Uterus (tissue), 4 donors: ENCODE measurements around the gene DMAC2. TPM values are rescaled to one million over a fixed set of nuclear protein-coding genes. Genes with fewer than 3 reads are reported as not detected.
"Not testable (repeated sequence)": the region's sequence is repeated elsewhere in the genome, so short reads cannot be mapped to it uniquely, and the experiment has no call there.

Experiments used
- DNase-seq, 2 donors: peaks; one replicate each; pipeline ENCODE4 v3.0.0-alpha.2; 2019 to 2020
- H3K27ac ChIP-seq, 2 donors: fragments of 200-600 bp; sonication (generic); 1 replicate in 1 of 2; 2 replicates in 1 of 2; pipeline ENCODE4 v1.5.1; 2016 to 2018
- H3K27me3 ChIP-seq, 2 donors: fragments of 200-600 bp; sonication (generic); one replicate each; pipeline ENCODE4 v1.5.1; 2018 to 2019; ENCODE audit warnings: control low read depth in 1 of 2
- H3K36me3 ChIP-seq, 2 donors: fragments of 200-600 bp; sonication (generic); one replicate each; pipeline ENCODE4 v1.5.1; 2019; ENCODE audit warnings: control low read depth in 1 of 2
- H3K4me1 ChIP-seq, 2 donors: fragments of 200-600 bp; sonication (generic); one replicate each; pipeline ENCODE4 v1.5.1; 2018 to 2019; ENCODE audit warnings: control low read depth in 1 of 2
- H3K4me3 ChIP-seq, 2 donors: fragments of 200-600 bp; sonication (generic); 1 replicate in 1 of 2; 2 replicates in 1 of 2; pipeline ENCODE4 v1.5.1; 2018 to 2019; ENCODE audit warnings: mild to moderate bottlenecking in 1 of 2
- H3K9me3 ChIP-seq, 2 donors: fragments of 200-600 bp; sonication (generic); one replicate each; pipeline ENCODE4 v1.5.1; 2019; ENCODE audit warnings: control low read depth in 1 of 2
- POLR2A ChIP-seq, 2 donors: fragments of 450-650 bp; IDR thresholded peaks; one replicate each; pipeline ENCODE4 v1.6.1; 2016; ENCODE audit warnings: antibody characterized with exemption in 2 of 2, mild to moderate bottlenecking in 1 of 2, moderate library complexity in 1 of 2
- intact Hi-C: fragments of 100-400 bp; cut with DNase I; formaldehyde crosslinking; loops from one replicate; pipeline ENCODE4 v1.15.1; 2023; ENCODE audit warnings: low total_unique reads
- total RNA-seq, 4 donors: library from RNA; depleted of rRNA in 3 of 4; stranded (reverse); fragments of >200 nt in 3 of 4; gene quantifications; one replicate each; pipeline versions ENCODE4 v1.1.0 to v1.2.4, GENCODE V29; 2014 to 2023
- TF ChIP-seq, protein P1 (sequence below), 4 experiments: fragments of 200-600 bp in 2 of 4; fragments of 450-650 bp in 2 of 4; sonication (generic) in 2 of 4; IDR thresholded peaks; one replicate each; pipeline ENCODE4 v1.5.1; 2016 to 2019; ENCODE audit warnings: antibody characterized with exemption in 4 of 4, mild to moderate bottlenecking in 2 of 4, moderate library complexity in 1 of 4
- donor health status: DM: yes; HTN: yes; CAD: no.

Gene DMAC2
- 10 to 100 TPM; 25.8 to 89.4 (median 32.9) TPM for total RNA-seq

DNA sequence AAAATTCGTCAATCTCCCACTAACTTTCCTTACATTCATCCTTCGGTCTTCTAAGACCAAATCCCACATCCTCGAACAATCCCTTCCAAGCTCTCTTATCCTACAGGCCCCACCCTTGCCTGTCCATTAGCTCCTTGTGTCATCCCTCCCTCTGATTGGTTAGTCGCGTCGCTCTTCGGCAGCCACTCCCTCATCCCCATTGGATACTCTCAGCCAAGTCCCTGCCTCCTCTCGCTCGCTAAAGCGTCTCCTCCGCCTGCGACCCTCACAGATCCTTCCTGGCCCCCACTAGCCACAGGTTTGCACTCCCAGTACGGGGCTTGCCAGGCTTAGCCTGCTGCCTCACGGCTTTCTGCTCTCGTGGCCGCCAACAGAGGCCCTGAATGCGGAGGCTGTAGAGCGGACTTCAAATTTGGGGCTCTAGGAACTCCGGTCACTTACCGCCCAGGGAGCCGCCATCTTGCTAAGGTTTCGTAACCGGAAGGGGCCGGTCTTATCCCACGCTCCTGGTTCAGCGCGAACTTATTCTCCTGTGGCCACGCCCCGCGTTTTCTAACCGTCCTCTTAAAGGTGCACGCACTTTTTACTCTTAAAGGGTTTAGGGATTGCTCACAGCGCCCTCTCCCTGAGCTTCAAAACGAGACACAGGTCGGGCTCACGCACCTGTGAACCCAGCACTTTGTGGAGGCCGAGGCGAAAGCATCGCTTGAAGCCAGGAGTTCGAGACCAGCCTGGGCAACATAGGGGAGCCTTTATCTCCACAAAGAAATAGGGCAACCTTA, at the start of gene DMAC2:
Gene DMAC2, minus strand, starts transcription at position 472 of the 782 bp plus-strand sequence. Its CDS starts 13 bp downstream, at position 459.
- intact Hi-C loops = no loop called here
- H3K36me3 ChIP-seq = no peaks in the 10 kb centered on the region
- peak; percentile 30 to 63 for TF ChIP-seq POLR2A (IDR thresholded peaks at IDR 0.05)
- TF ChIP-seq, protein P1, sequence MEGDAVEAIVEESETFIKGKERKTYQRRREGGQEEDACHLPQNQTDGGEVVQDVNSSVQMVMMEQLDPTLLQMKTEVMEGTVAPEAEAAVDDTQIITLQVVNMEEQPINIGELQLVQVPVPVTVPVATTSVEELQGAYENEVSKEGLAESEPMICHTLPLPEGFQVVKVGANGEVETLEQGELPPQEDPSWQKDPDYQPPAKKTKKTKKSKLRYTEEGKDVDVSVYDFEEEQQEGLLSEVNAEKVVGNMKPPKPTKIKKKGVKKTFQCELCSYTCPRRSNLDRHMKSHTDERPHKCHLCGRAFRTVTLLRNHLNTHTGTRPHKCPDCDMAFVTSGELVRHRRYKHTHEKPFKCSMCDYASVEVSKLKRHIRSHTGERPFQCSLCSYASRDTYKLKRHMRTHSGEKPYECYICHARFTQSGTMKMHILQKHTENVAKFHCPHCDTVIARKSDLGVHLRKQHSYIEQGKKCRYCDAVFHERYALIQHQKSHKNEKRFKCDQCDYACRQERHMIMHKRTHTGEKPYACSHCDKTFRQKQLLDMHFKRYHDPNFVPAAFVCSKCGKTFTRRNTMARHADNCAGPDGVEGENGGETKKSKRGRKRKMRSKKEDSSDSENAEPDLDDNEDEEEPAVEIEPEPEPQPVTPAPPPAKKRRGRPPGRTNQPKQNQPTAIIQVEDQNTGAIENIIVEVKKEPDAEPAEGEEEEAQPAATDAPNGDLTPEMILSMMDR (IDR thresholded peaks at IDR 0.05) = peak; percentile 45 to 64 (median 50)

DNA sequence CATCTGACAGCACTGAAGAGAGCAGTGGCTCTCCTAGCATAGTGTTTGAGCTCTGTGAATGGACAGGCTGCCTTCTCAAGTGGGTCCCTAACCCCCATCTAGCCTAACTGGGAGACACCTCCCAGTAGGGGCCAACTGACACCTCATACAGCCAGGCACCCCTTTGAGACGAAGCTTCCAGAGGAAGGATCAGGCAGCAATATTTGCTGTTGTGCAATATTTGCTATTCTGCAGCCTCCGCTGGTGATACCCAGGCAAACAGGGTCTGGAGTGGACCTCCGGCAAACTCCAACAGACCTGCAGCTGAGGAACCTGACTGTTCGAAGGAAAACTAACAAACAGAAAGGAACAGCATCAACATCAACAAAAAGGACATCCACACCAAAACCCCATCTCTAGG, 47.2 kb upstream of the DMAC2 start:
- H3K27ac ChIP-seq, DNase-seq, H3K9me3 ChIP-seq, H3K36me3 ChIP-seq, H3K4me3 ChIP-seq, H3K4me1 ChIP-seq, intact Hi-C loops, H3K27me3 ChIP-seq: not testable (repeated sequence)

More for the DNA sequence above, at the start of gene DMAC2:
- Histone ChIP-seq H3K9me3 (no peaks in the 10 kb centered on the region), H3K27me3 (no peaks in the 10 kb centered on the region), H3K4me1 (no peaks in the 10 kb centered on the region), H3K4me3 (peak within 1 kb of the TSS; percentile 81), H3K27ac (peak within 1 kb of the TSS; percentile 91 to 97)
- peak; percentile 95 to 98 for DNase-seq

DNA sequence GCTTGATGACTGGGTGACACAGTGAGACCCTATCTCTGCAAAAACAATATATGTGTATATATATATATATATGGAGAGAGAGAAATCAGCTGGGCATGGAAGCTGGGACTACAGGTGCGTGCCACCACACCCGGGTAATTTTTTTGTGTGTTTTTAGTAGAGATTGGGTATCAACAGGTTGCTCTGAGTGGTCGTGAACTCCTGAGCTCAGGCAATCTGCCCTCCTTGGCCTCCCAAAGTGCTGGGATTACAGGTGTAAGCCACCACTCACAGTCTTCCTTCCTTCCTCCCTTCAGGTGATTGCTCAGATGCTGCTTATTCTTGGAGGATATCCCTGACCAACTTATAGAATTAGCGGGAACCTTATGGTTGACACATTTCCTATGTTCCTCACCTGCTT, 45.1 kb upstream of the DMAC2 start:
- Histone ChIP-seq H3K9me3 (no peaks in the 10 kb centered on the region), H3K36me3 (no peaks in the 10 kb centered on the region), H3K4me1 (no peaks in the 10 kb centered on the region), H3K27ac (no peak overlapping the region), H3K27me3 (no peaks in the 10 kb centered on the region), H3K4me3 (no peak overlapping the region)
- no peak for TF ChIP-seq POLR2A (IDR thresholded peaks at IDR 0.05)
- TF ChIP-seq, protein P1 (IDR thresholded peaks at IDR 0.05) = no peak
- intact Hi-C loops = no loop called here
- DNase-seq = no peak

DNA sequence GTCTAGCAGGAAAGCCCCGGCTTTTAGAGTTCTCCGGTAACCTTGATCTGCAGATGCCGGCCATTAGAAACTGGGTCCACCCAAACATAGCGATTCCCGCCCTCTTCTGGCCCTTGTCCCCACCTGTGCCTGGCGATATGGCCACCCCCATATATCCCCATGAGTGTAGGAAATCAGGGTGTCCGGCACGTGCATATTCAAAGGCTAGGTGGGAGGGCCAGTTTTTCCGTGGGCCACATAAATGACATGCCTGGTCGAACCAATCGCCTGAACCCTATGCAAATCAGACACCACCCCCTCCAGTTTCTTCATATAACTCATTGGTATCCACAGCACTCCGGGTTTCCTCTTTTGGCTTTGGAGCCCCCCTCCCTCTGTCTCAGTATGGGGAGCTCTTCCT, 40.6 kb upstream of the DMAC2 start:
- DNase-seq = no peak
- Histone ChIP-seq H3K36me3 (no peaks in the 10 kb centered on the region), H3K27me3 (no peaks in the 10 kb centered on the region), H3K4me3 (no peak overlapping the region), H3K9me3 (no peaks in the 10 kb centered on the region), H3K27ac (peak overlapping the region; percentile 25 to 71), H3K4me1 (no peaks in the 10 kb centered on the region)
- intact Hi-C loops = no loop called here
- TF ChIP-seq POLR2A (IDR thresholded peaks at IDR 0.05) = no peak
- TF ChIP-seq, protein P1 (IDR thresholded peaks at IDR 0.05) = no peak

DNA sequence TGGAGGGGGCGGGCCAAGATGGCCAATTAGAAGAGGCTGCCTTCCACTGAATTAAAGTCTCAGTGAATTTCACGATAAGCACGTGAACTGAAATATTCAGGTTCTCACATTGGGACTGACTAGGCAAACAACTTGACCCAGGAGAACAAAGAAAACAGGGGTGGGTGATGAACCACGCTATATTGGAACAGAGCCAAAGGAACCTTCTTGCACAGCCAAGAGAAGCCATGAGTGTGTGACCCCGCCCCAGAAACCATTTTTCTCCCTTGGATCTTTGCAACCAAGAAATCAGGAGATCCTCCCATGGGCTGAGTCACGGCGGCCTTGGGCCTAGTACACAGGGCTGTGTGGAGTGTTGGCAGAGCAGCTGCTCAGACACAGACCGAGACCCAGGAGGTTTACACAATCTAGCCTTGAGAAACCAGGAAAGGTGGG, 40.1 kb upstream of the DMAC2 start:
- Histone ChIP-seq H3K27me3 (no peaks in the 10 kb centered on the region), H3K36me3 (no peaks in the 10 kb centered on the region), H3K4me3 (no peak overlapping the region), H3K4me1 (no peaks in the 10 kb centered on the region), H3K9me3 (no peaks in the 10 kb centered on the region), H3K27ac (peak overlapping the region; percentile 25 to 71)
- TF ChIP-seq, protein P1 (IDR thresholded peaks at IDR 0.05) = no peak
- no peak for TF ChIP-seq POLR2A (IDR thresholded peaks at IDR 0.05)
- intact Hi-C loops = no loop called here
- peak in 1 of 2 donors; percentile 74 for DNase-seq
